SU-DHL-6 (cell line): Measurements from ENCODE around the gene HIVEP1.

Experiments
- H2AFZ ChIP-seq: fragments of 200-600 bp; sonication (generic); 2 replicates; pipeline ENCODE4 v1.6.1; 2014; ENCODE audit warnings: low read depth, mild to moderate bottlenecking, moderate library complexity, mixed read lengths, antibody characterized with exemption, low read length; ENCODE audit not compliant: severe bottlenecking
- H3F3A ChIP-seq: fragments of 200-600 bp; shearing (Covaris generic); 2 replicates; pipeline ENCODE4 v1.6.0; 2016; ENCODE audit warnings: antibody characterized with exemption, mild to moderate bottlenecking; ENCODE audit not compliant: insufficient read depth
- H3K27ac ChIP-seq: fragments of 200-600 bp; sonication (generic); 2 replicates; pipeline ENCODE4 v1.5.1; 2016; ENCODE audit warnings: low read depth, mild to moderate bottlenecking, low read length, moderate library complexity, mixed read lengths
- H3K27me3 ChIP-seq: fragments of 200-600 bp; sonication (generic), shearing (Covaris generic); 2 replicates; pipeline ENCODE4 v1.6.0; 2014; ENCODE audit warnings: mild to moderate bottlenecking, low read length
- H3K36me3 ChIP-seq: fragments of 200-600 bp; sonication (generic); 2 replicates; pipeline ENCODE4 v1.6.1; 2014; ENCODE audit warnings: mild to moderate bottlenecking, low read length, mixed read lengths
- H3K4me2 ChIP-seq: fragments of 300-600, 200-600 bp; shearing (Covaris generic), sonication (generic); 2 replicates; pipeline ENCODE4 v1.6.0; 2014; ENCODE audit warnings: low read length, low read depth, mild to moderate bottlenecking; ENCODE audit not compliant: poor library complexity, severe bottlenecking
- H3K4me3 ChIP-seq: fragments of 200-600 bp; sonication (generic); 2 replicates; pipeline ENCODE4 v1.5.1; 2014; ENCODE audit warnings: antibody characterized with exemption, low read length, mild to moderate bottlenecking, mixed read lengths; ENCODE audit not compliant: insufficient read depth, poor library complexity, severe bottlenecking
- H3K79me2 ChIP-seq: fragments of 200-600 bp; sonication (generic); 2 replicates; pipeline ENCODE4 v1.6.1; 2014; ENCODE audit warnings: mild to moderate bottlenecking, low read length, moderate library complexity; ENCODE audit not compliant: insufficient read depth
- H3K9ac ChIP-seq: fragments of 200-600 bp; sonication (generic); 2 replicates; pipeline ENCODE4 v1.7.0; 2014; ENCODE audit warnings: mild to moderate bottlenecking, low read length
- H3K9me2 ChIP-seq: fragments of 200-600 bp; sonication (generic); replicated peaks from 2 replicates; pipeline ENCODE4 v1.6.1; 2014; ENCODE audit warnings: low read length; ENCODE audit not compliant: insufficient read depth
- H3K9me3 ChIP-seq: fragments of 200-600 bp; sonication (generic); 2 replicates; pipeline ENCODE4 v1.6.1; 2014; ENCODE audit warnings: low read length, mixed read lengths; ENCODE audit not compliant: insufficient read depth
- H4K20me1 ChIP-seq: fragments of 200-600 bp; sonication (generic); 2 replicates; pipeline ENCODE4 v1.6.1; 2014; ENCODE audit warnings: low read depth, mild to moderate bottlenecking, antibody characterized with exemption, low read length, moderate library complexity, mixed read lengths
- EZH2phosphoT487 ChIP-seq: fragments of 200-600 bp; sonication (generic), shearing (Covaris generic); conservative IDR thresholded peaks from 2 replicates; pipeline ENCODE4 v1.6.1; 2018; ENCODE audit warnings: mild to moderate bottlenecking, antibody characterized with exemption, low read length, moderate library complexity, mixed read lengths
- TF ChIP-seq, protein P1 (sequence below): fragments of 200-600 bp; sonication (generic); IDR thresholded peaks from one replicate; pipeline ENCODE4 v1.5.1; 2017; ENCODE audit warnings: antibody characterized with exemption, mild to moderate bottlenecking, low read length, moderate library complexity; ENCODE audit not compliant: insufficient read depth, poor library complexity, severe bottlenecking

The HIVEP1 gene

DNA sequence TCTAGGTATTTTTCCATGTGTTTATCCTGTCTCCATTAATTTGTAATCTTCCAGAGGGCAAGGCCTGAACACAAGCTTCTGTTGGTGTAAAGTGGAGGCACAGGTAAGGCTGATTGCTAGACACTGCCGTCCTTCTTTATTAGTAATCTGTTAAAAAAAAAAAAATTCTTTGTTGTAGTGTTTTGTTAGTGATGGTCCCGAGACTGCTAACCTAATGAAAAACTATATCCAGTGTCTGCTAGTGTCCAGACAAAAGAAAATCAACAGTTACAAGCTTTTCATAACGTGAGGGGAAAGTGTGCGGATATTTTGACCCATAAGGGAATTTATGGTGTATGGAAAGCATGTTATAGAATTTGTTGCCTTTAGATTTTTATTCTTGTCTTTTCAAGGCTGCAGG is 4.2 kb upstream of the HIVEP1 start:
- Histone ChIP-seq H3K36me3 (no peaks in the 10 kb centered on the region), H3K27me3 (no peaks in the 10 kb centered on the region), H2AFZ (peak overlapping the region; percentile 96), H3K79me2 (peaks cover 12% of the 10 kb centered on the region), H3K4me2 (peak overlapping the region; percentile 67), H3K9ac (peak overlapping the region; percentile 69), H4K20me1 (no peaks in the 10 kb centered on the region), H3K4me3 (peak overlapping the region; percentile 94), H3K9me3 (no peaks in the 10 kb centered on the region), H3K9me2 (no peaks in the 10 kb centered on the region), H3F3A (peaks cover 31% of the 10 kb centered on the region), H3K27ac (peak overlapping the region; percentile 85)
- TF ChIP-seq, protein P1, sequence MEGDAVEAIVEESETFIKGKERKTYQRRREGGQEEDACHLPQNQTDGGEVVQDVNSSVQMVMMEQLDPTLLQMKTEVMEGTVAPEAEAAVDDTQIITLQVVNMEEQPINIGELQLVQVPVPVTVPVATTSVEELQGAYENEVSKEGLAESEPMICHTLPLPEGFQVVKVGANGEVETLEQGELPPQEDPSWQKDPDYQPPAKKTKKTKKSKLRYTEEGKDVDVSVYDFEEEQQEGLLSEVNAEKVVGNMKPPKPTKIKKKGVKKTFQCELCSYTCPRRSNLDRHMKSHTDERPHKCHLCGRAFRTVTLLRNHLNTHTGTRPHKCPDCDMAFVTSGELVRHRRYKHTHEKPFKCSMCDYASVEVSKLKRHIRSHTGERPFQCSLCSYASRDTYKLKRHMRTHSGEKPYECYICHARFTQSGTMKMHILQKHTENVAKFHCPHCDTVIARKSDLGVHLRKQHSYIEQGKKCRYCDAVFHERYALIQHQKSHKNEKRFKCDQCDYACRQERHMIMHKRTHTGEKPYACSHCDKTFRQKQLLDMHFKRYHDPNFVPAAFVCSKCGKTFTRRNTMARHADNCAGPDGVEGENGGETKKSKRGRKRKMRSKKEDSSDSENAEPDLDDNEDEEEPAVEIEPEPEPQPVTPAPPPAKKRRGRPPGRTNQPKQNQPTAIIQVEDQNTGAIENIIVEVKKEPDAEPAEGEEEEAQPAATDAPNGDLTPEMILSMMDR, result no peak
- no peak for TF ChIP-seq EZH2phosphoT487

DNA sequence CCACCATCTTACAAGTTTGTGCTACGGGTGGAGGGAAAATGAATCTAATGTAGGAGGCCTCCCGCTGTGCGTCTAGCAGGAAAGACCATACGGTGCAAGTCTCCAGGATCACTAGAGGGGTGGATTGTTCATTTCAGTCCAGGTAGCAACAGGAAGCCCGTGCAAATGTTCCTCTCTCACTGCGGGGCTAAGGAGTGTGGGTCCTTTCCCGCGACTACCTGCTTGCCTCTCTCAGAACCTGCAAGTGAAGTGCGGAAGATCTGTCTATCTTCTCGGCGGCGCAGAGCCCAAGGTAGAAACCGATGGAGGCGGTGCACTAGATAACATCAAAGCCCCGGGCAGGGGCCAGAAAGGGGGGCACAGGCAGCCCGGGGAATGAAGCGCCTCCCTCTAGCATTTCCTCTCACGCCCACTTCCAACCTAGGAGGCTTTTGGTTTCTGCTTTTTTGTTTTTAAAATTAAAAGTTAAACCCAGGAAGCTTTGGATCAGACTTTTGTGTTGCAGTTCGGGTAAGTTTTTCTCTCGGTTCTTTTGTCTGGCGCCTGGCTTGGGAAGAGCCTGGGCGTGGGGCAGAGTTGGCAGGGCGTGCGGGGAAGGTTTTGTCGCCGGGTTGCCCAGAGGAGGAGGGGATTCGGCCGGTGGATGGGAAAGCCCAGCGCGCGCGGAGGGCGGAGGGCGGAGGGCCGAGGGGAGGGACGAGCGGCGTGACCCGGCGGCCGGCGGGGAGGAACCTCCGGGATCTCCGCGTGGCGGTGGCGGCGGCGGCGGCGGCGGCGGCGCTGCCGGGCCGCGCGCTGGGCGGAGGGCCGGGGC is 3.5 kb upstream of the HIVEP1 start:
- Histone ChIP-seq H3K4me2 (peak overlapping the region; percentile 67), H3K9ac (peak overlapping the region; percentile 69), H3K27me3 (no peaks in the 10 kb centered on the region), H3K27ac (peak overlapping the region; percentile 85), H3K9me2 (no peaks in the 10 kb centered on the region), H3F3A (peaks cover 34% of the 10 kb centered on the region), H3K9me3 (no peaks in the 10 kb centered on the region), H3K79me2 (peaks cover 19% of the 10 kb centered on the region), H4K20me1 (no peaks in the 10 kb centered on the region; the same call in 1 of the 2 replicates), H3K36me3 (no peaks in the 10 kb centered on the region), H3K4me3 (peak overlapping the region; percentile 94), H2AFZ (peak overlapping the region; percentile 96)
- TF ChIP-seq EZH2phosphoT487, result no peak
- TF ChIP-seq, protein P1, result no peak

DNA sequence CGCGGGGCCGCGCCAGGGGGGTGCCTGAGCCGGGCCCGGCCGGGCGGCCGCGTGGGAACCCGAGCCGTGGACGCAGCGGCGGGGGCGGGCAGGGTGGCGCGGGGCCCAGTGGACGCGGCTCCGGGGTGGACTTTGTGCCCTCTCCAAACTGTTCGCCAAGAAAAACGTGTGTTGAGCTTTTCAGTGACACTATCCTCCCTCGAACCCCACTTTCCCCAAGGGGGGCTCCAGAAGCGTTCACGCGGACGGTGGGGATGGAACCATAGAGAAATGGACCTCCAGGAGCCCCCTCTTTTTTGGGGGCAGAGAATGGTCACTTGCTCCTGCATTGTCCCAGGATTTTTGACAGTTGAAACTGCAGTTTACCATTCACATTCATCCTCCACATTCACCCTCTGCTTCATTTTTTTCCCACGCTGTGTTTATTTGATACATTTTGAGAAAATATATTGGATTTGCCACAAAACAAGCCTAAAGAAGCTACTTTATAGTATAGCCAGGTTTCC is 2.9 kb upstream of the HIVEP1 start:
- H3K36me3 ChIP-seq, result no peaks in the 10 kb centered on the region
- peak overlapping the region; percentile 78 for H3K4me3 ChIP-seq
- H3K27ac ChIP-seq, result peak overlapping the region; percentile 76
- no peaks in the 10 kb centered on the region for H3K9me2 ChIP-seq
- peaks cover 34% of the 10 kb centered on the region for H3F3A ChIP-seq
- H3K9me3 ChIP-seq, result no peaks in the 10 kb centered on the region
- H3K4me2 ChIP-seq, result peak overlapping the region; percentile 97
- peak overlapping the region; percentile 8 for H2AFZ ChIP-seq
- H4K20me1 ChIP-seq, result peaks cover 4% of the 10 kb centered on the region; the same call in 1 of the 2 replicates
- H3K27me3 ChIP-seq, result no peaks in the 10 kb centered on the region
- TF ChIP-seq EZH2phosphoT487, result no peak
- TF ChIP-seq, protein P1, result no peak
- H3K9ac ChIP-seq, result peak overlapping the region; percentile 69
- peaks cover 25% of the 10 kb centered on the region for H3K79me2 ChIP-seq
